GM12891 (cell line): ENCODE data around the gene PHF20.
"Not testable (repeated sequence)": the region's sequence is repeated elsewhere in the genome, so short reads cannot be mapped to it uniquely, and the experiment has no call there.

ENCODE experiments used
- DNase-seq: peaks from one replicate; pipeline ENCODE4 v3.0.0; 2011; ENCODE audit warnings: low spot score; ENCODE audit not compliant: insufficient read length
- FAIRE-seq: peaks from 2 replicates; lab custom pipeline; 2011; peaks lifted over from hg19 to GRCh38; lab: Jason Lieb, UNC
- PAX5 ChIP-seq: IDR thresholded peaks from 2 replicates; pipeline ENCODE4 v1.6.1; 2011; ENCODE audit warnings: low read length, moderate library complexity, mild to moderate bottlenecking; ENCODE audit not compliant: insufficient read depth, severe bottlenecking
- POLR2A ChIP-seq: IDR thresholded peaks from 2 replicates; pipeline ENCODE4 v1.6.1; 2011; ENCODE audit warnings: low read depth, low read length, control low read depth
- POLR2AphosphoS5 ChIP-seq: IDR thresholded peaks from 2 replicates; pipeline ENCODE4 v1.6.1; 2011; ENCODE audit warnings: low read depth, low read length, control low read depth
- POU2F2 ChIP-seq: IDR thresholded peaks from 2 replicates; pipeline ENCODE4 v1.6.1; 2011; ENCODE audit warnings: low read depth, mild to moderate bottlenecking, control low read depth, low read length, moderate library complexity
- SPI1 ChIP-seq: IDR thresholded peaks from 2 replicates; pipeline ENCODE4 v1.6.1; 2011; ENCODE audit warnings: low read depth, low read length, control low read depth
- TAF1 ChIP-seq: IDR thresholded peaks from 2 replicates; pipeline ENCODE4 v1.6.1; 2011; ENCODE audit warnings: low read depth, low read length, control low read depth

Gene PHF20

GRCh38 chr20:35856866-35857265, 85.1 kb downstream of the PHF20 start:
- DNase-seq (no peak), FAIRE-seq (no peak)
- TF ChIP-seq POU2F2: no peak
- no peak for TF ChIP-seq POLR2AphosphoS5
- no peak for TF ChIP-seq SPI1
- TF ChIP-seq TAF1: no peak
- TF ChIP-seq POLR2A: no peak
- no peak for TF ChIP-seq PAX5

DNA sequence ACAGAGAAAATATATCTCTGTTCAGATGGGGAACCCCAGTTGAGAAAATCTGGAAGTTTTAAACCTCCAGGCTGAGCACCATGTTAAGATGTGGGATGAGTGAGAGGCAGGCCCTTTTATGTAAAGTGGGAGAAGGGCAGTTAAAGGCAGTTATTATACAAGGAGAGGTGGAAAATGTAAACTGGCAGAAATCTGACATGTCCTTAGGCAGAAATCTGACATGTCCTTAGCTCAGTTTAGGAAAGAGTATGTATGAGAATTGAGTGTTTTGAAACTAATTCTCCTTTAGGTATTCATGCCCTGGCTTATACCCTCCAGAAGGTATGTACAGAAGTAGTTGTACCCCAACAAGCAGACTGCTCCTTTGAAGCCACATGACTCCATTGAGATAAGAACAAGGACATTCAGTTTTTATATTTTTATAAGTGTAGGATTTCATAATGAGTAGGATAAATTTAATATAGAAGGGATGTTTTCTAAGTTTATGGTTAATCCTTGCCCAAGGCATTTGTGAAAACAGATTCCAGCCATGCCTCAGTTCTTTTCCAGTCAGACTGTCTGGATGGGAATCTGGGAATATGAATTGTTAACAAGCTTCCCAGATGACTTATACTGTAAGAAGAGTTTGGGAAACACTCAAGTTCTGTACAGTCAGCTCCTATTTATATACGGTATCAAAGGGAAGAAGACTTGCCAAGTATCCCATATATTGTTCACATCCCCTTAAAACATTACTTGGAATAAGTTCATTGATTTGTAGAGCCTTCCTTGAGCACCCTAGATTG, 94.8 kb downstream of the PHF20 start:
- FAIRE-seq: no peak
- DNase-seq: no peak
- no peak for TF ChIP-seq TAF1
- no peak for TF ChIP-seq POLR2AphosphoS5
- no peak for TF ChIP-seq PAX5
- TF ChIP-seq POU2F2: no peak
- TF ChIP-seq SPI1: no peak
- TF ChIP-seq POLR2A: no peak

DNA sequence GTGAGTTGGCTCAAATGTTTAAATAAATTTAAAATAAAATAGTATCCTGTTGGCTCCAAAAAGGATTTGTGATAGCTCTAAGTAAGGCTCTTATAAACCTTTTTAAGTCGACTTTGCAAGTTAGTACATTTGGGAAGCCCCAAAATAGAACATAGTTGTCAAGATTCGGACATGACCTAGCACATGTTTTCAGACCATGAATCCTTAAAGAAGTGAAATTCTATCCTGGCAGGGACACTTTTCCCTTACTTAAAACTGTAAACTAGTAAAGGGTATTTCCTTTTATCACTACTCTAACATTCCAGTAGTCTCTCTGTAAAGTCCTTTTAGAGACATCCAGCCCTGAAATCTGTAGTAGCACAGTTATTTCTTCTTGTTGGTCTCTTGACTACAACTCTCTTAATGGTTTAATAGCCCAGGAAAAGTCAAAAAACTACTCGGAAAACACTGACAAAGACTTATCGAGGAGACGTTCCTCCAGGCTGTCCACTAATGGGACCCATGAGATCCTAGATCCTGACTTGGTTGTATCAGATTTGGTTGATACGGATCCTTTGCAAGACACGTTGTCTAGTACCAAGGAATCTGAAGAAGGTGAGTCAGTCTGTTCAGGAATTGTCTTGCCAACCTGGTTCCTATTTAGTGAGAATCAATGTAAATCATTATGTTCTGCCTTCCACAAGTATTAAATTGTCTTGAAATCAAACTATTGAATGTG, 98.9 kb downstream of the PHF20 start:
- DNase-seq: no peak
- FAIRE-seq: no peak

GRCh38 chr20:35871259-35871771, 99.5 kb downstream of the PHF20 start:
- DNase-seq (no peak), FAIRE-seq (no peak)
- TF ChIP-seq SPI1 (no peak), POU2F2 (no peak), POLR2A (no peak), PAX5 (no peak), POLR2AphosphoS5 (no peak), TAF1 (no peak)

More for the DNA sequence above, 98.9 kb downstream of the PHF20 start:
- TF ChIP-seq SPI1: no peak
- TF ChIP-seq POLR2A: no peak
- TF ChIP-seq PAX5: no peak
- TF ChIP-seq POLR2AphosphoS5: no peak
- no peak for TF ChIP-seq POU2F2
- TF ChIP-seq TAF1: no peak

GRCh38 chr20:35876033-35876320, 104.2 kb downstream of the PHF20 start:
- FAIRE-seq (no peak), DNase-seq (no peak)
- TF ChIP-seq POLR2A (no peak), POU2F2 (no peak), PAX5 (no peak), SPI1 (no peak), POLR2AphosphoS5 (no peak), TAF1 (no peak)

- no peak for FAIRE-seq
- no peak for DNase-seq
- no peak for TF ChIP-seq POLR2AphosphoS5
- no peak for TF ChIP-seq PAX5
- TF ChIP-seq SPI1: no peak
- no peak for TF ChIP-seq POU2F2
- no peak for TF ChIP-seq TAF1
- TF ChIP-seq POLR2A: no peak
These were observed 105.8 kb downstream of the PHF20 start for GRCh38 chr20:35877611-35878010.

- FAIRE-seq (no peak), DNase-seq (no peak)
- TF ChIP-seq POU2F2: no peak
- no peak for TF ChIP-seq TAF1
- no peak for TF ChIP-seq POLR2AphosphoS5
- TF ChIP-seq POLR2A: no peak
These were observed 106.4 kb downstream of the PHF20 start for GRCh38 chr20:35878113-35878625.

- no peak for FAIRE-seq
- DNase-seq: no peak
- no peak for TF ChIP-seq POLR2A
- no peak for TF ChIP-seq SPI1
- TF ChIP-seq POU2F2: no peak
- TF ChIP-seq PAX5: no peak
- TF ChIP-seq POLR2AphosphoS5: no peak
- TF ChIP-seq TAF1: no peak
These were observed 109.9 kb downstream of the PHF20 start for GRCh38 chr20:35881676-35882075.

GRCh38 chr20:35882427-35883161, 110.8 kb downstream of the PHF20 start:
- not testable (repeated sequence) for FAIRE-seq

More at GRCh38 chr20:35882427-35883161, 110.8 kb downstream of the PHF20 start:
- not testable (repeated sequence) for DNase-seq
